HEK293 (cell line): ENCODE data around the gene NPC2.

Experiments
- CTCF ChIP-seq: fragments of 450-650 bp; formaldehyde crosslinking; IDR thresholded peaks from 2 replicates; pipeline ENCODE4 v1.5.1; 2016; ENCODE audit warnings: missing biosample characterization, missing genetic modification characterization
- REPIN1 ChIP-seq: fragments of 450-650 bp; formaldehyde crosslinking; IDR thresholded peaks from 2 replicates; pipeline ENCODE4 v1.5.1; 2017; ENCODE audit warnings: missing biosample characterization, missing genetic modification characterization, low read depth
- ZBTB8A ChIP-seq: fragments of 450-650 bp; formaldehyde crosslinking; IDR thresholded peaks from 2 replicates; pipeline ENCODE4 v1.5.1; 2016; ENCODE audit warnings: missing biosample characterization, missing genetic modification characterization
- ZNF140 ChIP-seq: fragments of 450-650 bp; formaldehyde crosslinking; IDR thresholded peaks from 2 replicates; pipeline ENCODE4 v1.5.1; 2016; ENCODE audit warnings: missing biosample characterization, missing genetic modification characterization
- ZNF146 ChIP-seq: fragments of 450-650 bp; formaldehyde crosslinking; IDR thresholded peaks from 2 replicates; pipeline ENCODE4 v1.5.1; 2016; ENCODE audit warnings: missing biosample characterization, missing genetic modification characterization
- ZNF174 ChIP-seq: fragments of 450-650 bp; formaldehyde crosslinking; IDR thresholded peaks from 2 replicates; pipeline ENCODE4 v1.5.0; 2017; ENCODE audit warnings: missing biosample characterization, mild to moderate bottlenecking, missing genetic modification characterization
- ZNF274 ChIP-seq, 2 experiments: fragments of 200-500 bp in 1 of 2; fragments of 450-650 bp in 1 of 2; sonication (Bioruptor generic) in 1 of 2; formaldehyde crosslinking in 1 of 2; IDR thresholded peaks; 2 replicates each; pipeline versions ENCODE4 v1.5.1 to v1.6.1; 2014 to 2016; ENCODE audit warnings: borderline replicate concordance in 1 of 2, inconsistent platforms in 1 of 2, low read length in 1 of 2, missing biosample characterization in 1 of 2, missing genetic modification characterization in 1 of 2
- ZNF423 ChIP-seq: fragments of 450-650 bp; formaldehyde crosslinking; IDR thresholded peaks from 2 replicates; pipeline ENCODE4 v1.5.1; 2016; ENCODE audit warnings: missing biosample characterization, missing genetic modification characterization
- ZNF530 ChIP-seq: fragments of 450-650 bp; formaldehyde crosslinking; IDR thresholded peaks from 2 replicates; pipeline ENCODE4 v1.5.1; 2016; ENCODE audit warnings: low read depth, missing biosample characterization, missing genetic modification characterization
- ZNF548 ChIP-seq: fragments of 450-650 bp; formaldehyde crosslinking; IDR thresholded peaks from 2 replicates; pipeline ENCODE4 v1.5.1; 2016; ENCODE audit warnings: missing biosample characterization, missing genetic modification characterization
- ZNF623 ChIP-seq: fragments of 450-650 bp; formaldehyde crosslinking; IDR thresholded peaks from 2 replicates; pipeline ENCODE4 v1.5.1; 2016; ENCODE audit warnings: missing biosample characterization, missing genetic modification characterization
- ZNF677 ChIP-seq: fragments of 450-650 bp; IDR thresholded peaks from 2 replicates; pipeline ENCODE4 v1.5.0; 2018; ENCODE audit warnings: missing biosample characterization, mild to moderate bottlenecking, missing genetic modification characterization, moderate library complexity

- TF ChIP-seq CTCF = no peak
- no peak for TF ChIP-seq ZNF530 (tag by site-specific recombination)
- TF ChIP-seq ZNF140 (tag by site-specific recombination) = no peak
- TF ChIP-seq ZNF548 (tag by site-specific recombination) = no peak
- TF ChIP-seq ZNF274 (IDR thresholded peaks at IDR 0.05; ENCODE audit: low read length) = no peak
- TF ChIP-seq ZNF274 (tag by site-specific recombination; IDR thresholded peaks at IDR 0.05; ENCODE audit: borderline replicate concordance) = no peak
- TF ChIP-seq ZNF423 (tag by site-specific recombination) = no peak
- TF ChIP-seq ZBTB8A (tag by site-specific recombination) = no peak
- TF ChIP-seq ZNF677 = no peak
- TF ChIP-seq REPIN1 (tag by site-specific recombination) = no peak
- TF ChIP-seq ZNF146 (tag by site-specific recombination) = no peak
- no peak for TF ChIP-seq ZNF623 (tag by site-specific recombination)
- no peak for TF ChIP-seq ZNF174 (tag by site-specific recombination)
These were observed 2.6 kb downstream of the NPC2 start for GRCh38 chr14:74490486-74490885.
